Urinary bladder (tissue), 4 donors: ENCODE data around the gene GPR55. TPM values are rescaled to one million over a fixed set of nuclear protein-coding genes. Genes with fewer than 3 reads are reported as not detected.

Experiments
- DNase-seq: peaks from one replicate; pipeline ENCODE4 v3.0.0-alpha.2; 2015; ENCODE audit errors: extremely low spot score
- H3K27ac ChIP-seq: one replicate; pipeline ENCODE4 v1.5.1; 2013; ENCODE audit warnings: low read depth, mild to moderate bottlenecking, moderate library complexity
- H3K36me3 ChIP-seq: one replicate; pipeline ENCODE4 v1.6.1; 2013; ENCODE audit warnings: mild to moderate bottlenecking, moderate library complexity; ENCODE audit not compliant: insufficient read depth
- H3K4me1 ChIP-seq: one replicate; pipeline ENCODE4 v1.6.1; 2013; ENCODE audit warnings: mild to moderate bottlenecking, moderate library complexity; ENCODE audit not compliant: insufficient read depth
- H3K4me3 ChIP-seq: one replicate; pipeline ENCODE4 v1.5.1; 2013; ENCODE audit warnings: low read depth, low read length
- WGBS: extraction: QIAGEN DNeasy Blood & Tissue Kit; methylation state at CpG from one replicate; pipeline ENCODE4 v1.1.7; 2013; 5-methylcytosine and 5-hydroxymethylcytosine counted together
- polyA plus RNA-seq: library from polyadenylated mRNA; stranded (reverse); fragments of 200-250 nt; gene quantifications from one replicate; pipeline ENCODE4 v1.2.3, GENCODE V29; 2013
- total RNA-seq: library from RNA; depleted of rRNA; stranded (reverse); fragments of >200 nt; gene quantifications from one replicate; pipeline ENCODE4 v1.2.3, GENCODE V29; 2014
- donor health status: healthy with polysubstance abuse.
- donor health status: healthy.

Gene GPR55
- total and polyA plus RNA-seq, 2 donors: 0.05 to 0.22 TPM

DNA sequence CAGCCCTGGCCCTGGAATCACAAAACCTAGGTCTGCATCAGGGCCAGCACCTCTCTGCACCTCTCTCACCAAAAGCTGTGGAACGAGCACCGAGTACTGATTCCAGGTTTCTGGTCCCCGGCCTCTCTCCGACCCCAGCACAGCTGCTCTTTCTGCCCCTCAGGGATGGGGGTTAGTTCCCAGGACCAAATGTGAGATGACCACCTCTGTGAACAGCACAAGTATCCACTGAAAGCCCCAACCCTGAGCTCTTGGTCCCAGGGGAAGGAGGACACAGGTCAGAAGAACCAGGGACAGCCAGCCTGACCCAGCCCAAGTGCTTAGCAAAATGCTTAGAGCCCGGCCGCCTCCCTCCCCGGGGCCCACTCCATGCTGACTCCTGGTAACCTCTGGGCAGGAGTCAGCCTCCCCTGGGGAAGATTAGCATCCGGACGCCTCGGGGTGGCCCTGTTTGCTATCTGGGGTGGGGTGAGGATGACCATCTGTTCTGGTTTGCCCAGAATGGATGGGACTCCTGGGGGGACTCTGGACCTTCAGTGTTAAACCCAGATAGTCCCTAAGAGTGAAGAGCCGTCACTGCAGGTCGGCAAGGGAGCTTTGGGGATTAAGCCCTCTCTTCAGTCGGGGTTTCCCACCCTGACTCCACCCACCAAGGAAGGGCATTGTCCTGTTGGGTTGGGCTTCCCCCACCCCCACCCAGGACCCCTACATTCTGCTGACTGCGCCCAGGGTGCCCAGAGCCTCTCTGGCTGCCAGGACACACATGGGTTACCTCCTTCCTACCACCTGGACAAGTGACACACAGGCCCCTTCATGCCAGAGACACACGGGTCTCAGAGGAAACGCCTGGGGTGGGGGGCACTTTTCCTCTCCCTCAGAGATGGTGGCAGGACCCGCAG is 9.4 kb upstream of the GPR55 start:
- 89% methylated on average over 17 of the region's 17 CpGs for WGBS
- Histone ChIP-seq H3K36me3 (no peaks in the 10 kb centered on the region), H3K4me1 (no peaks in the 10 kb centered on the region), H3K4me3 (no peak overlapping the region), H3K27ac (no peak overlapping the region)
- no peak for DNase-seq

DNA sequence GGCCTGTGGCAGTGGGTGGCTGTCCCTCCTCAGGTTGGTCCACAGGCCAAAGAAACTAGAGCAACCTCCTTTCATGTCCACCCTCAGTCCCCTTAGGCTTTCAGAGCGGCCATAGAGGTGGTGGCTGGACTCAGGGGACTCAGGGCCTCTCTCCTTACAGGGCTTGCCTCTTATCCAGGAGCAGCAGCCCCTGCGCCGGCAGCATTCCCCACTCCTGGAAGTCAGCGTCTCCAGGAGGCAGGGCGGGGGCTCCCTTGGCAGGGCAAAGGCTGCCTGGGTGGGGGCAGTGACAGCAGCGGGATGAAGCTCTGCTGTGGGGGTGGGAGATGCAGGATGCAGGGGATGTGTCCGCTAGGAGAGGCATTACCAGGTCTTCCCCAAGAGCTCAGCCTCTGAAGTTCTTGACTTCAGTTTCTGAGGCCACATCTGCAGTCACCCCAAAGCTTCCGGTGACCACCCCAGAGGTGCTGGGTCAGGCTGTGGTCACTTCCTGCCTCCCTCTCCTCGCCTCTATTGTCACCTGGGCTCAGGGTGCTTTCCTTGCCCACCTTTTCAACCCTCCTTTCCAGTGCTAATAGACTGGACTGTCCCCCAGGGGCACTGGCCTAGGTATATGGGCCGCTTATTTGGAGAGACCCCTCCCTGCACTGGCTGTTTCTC is 8.6 kb upstream of the GPR55 start:
- no peaks in the 10 kb centered on the region for H3K4me1 ChIP-seq
- DNase-seq: no peak
- H3K27ac ChIP-seq: no peak overlapping the region

GRCh38 chr2:230932556-230933511 is 7.8 kb upstream of the GPR55 start:
- peak; percentile 36 for DNase-seq
- Histone ChIP-seq H3K4me3 (no peak overlapping the region), H3K36me3 (no peaks in the 10 kb centered on the region), H3K27ac (no peak overlapping the region), H3K4me1 (no peaks in the 10 kb centered on the region)
- 52% methylated on average over 22 of the region's 22 CpGs for WGBS

More for the DNA sequence above, 8.6 kb upstream of the GPR55 start:
- Histone ChIP-seq H3K36me3 (no peaks in the 10 kb centered on the region), H3K4me3 (no peak overlapping the region)
- WGBS: 74% methylated on average over 10 of the region's 10 CpGs

DNA sequence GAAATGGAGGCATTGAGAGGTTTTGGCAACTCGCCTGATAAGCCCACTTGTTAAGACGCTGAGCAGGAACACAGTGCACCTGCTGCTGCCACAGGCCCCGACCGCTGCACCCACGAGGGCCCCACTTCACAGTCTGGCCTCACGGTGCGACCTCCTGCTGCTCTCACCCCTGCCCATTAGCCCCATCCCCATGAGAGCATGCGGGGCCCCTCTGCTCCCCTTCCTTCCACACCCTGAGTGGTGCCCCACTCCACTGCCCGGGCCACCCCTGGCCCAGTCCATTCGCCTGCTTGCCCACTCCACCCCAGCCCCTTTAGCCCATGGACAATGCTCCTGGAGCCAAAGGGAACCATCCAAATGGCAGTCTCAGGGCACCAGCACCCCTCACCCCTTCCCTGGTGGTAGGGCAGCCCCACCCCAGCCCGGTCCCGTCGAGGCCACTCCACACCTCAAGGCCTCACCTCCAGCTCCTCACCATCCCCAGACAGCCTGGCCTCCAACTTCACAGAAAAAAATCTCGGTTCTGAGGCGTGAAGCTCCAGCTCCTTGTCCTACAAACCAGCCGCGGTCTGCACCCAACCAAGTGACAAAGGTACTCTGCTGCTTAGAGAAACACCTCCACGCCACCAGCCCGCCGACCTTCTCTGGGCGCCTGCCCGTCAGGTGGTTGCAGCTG is 6.7 kb upstream of the GPR55 start:
- H3K4me3 ChIP-seq: no peak overlapping the region
- no peaks in the 10 kb centered on the region for H3K36me3 ChIP-seq
- DNase-seq: no peak
- WGBS: 88% methylated on average over 22 of the region's 22 CpGs
- no peak overlapping the region for H3K27ac ChIP-seq
- H3K4me1 ChIP-seq: no peaks in the 10 kb centered on the region

DNA sequence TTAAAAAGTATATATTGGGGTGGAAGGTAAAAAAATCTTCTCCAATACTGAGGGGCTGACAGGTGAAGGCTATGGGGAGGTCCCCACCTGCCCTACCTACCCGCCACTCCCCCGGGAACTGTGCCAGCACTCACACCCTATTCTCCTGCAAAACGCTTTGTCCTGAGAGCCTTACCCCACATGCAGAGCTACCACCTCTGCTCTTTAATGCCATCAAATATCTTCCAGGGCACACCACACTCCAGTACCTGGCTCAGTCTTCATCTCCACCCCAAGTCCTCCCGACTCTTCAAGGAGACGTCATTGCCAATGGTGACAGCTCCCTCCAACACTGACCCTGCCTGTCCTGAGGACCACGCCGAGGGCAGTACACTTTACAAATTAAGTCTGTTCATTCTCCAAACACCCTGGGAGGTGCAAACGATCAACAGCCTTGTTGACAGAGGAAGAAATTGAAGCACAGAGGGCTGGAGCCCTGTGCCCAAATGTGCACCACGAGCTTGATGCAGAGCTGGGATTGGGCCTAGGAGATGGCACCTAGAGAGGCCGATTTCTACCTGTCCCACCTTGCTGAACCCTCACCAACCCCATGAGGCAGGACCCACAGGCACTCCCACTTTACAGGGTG is 6.0 kb upstream of the GPR55 start:
- 90% methylated on average over 10 of the region's 10 CpGs for WGBS
- DNase-seq: no peak
- no peaks in the 10 kb centered on the region for H3K4me1 ChIP-seq
- no peak overlapping the region for H3K4me3 ChIP-seq
- no peaks in the 10 kb centered on the region for H3K36me3 ChIP-seq
- no peak overlapping the region for H3K27ac ChIP-seq

DNA sequence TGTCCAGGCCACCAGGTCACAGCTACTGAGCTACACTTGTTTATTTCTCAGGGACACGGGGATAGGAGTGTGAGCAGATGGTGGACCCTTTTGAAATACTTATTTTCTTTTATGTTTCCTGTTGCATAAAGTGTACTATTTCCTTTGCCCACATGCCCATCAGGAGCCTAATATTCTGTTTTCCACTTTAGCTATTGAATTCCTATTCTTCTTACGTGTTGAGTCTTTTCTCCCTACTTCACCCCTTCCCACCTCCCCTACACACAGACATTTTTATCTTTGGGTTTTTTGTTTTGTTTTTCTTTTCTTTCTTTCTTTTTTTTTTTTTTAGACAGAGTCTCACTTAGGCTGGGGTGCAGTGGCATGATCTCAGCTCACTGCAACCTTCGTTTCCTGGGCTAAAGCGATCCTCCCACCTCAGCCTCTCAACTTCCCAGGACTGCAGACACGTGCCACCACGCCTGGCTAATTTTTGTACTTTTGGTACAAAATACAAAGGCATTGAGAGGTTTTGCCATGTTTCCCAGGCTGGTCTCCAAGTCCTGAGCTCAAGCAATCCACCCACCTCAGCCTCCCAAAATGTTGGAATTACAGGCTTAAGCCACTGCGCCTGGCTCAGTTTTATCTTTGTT is 5.2 kb upstream of the GPR55 start:
- no peak for DNase-seq
- Histone ChIP-seq H3K4me3 (no peak overlapping the region), H3K27ac (no peak overlapping the region), H3K4me1 (no peaks in the 10 kb centered on the region), H3K36me3 (no peaks in the 10 kb centered on the region)
- WGBS: 74% methylated on average over 7 of the region's 7 CpGs

DNA sequence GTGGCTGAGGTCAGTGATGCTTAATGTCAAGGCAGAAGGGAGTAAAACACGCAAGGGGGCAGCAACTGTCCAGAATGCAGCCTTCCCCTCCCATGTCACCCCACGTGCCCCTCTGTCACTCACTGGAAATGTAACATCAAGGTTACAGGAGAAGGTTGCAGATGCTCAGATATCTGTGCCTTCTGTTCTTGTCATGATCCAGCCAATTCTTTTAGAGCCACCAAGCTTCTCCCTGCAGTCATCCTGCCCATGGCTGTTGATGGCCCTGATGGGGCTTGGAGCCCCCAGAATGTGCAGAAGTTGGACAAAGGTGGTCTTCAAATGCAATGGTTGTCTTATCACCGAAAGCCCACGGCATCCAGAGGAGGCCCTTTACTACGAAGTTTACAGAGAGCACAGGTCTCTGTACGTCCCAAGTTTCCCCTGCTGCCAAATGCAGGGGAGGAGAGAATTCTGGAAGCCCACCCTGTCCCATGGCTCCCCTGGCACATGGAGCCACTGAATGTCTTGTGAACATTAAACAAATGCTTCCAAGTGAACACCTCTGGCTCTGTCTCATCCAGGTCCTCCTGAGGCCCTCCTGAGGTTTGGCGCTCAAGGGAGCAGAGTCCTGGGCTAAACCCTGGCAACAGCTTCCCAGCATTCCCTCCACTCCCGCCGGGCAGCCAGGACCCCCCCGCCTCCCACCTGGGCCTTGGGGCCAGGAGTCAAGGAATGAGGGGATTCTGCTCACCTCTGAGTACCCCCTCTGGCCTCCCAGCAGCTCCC is 4.5 kb upstream of the GPR55 start:
- 81% methylated on average over 10 of the region's 10 CpGs for WGBS
- no peaks in the 10 kb centered on the region for H3K4me1 ChIP-seq
- H3K27ac ChIP-seq: no peak overlapping the region
- no peak overlapping the region for H3K4me3 ChIP-seq
- no peaks in the 10 kb centered on the region for H3K36me3 ChIP-seq
- no peak for DNase-seq

- no peak for DNase-seq
- H3K27ac ChIP-seq: no peak overlapping the region
- no peaks in the 10 kb centered on the region for H3K36me3 ChIP-seq
- no peak overlapping the region for H3K4me3 ChIP-seq
- no peaks in the 10 kb centered on the region for H3K4me1 ChIP-seq
- WGBS: 88% methylated on average over 12 of the region's 12 CpGs
Measured at GRCh38 chr2:230928701-230929380, 3.8 kb upstream of the GPR55 start.

DNA sequence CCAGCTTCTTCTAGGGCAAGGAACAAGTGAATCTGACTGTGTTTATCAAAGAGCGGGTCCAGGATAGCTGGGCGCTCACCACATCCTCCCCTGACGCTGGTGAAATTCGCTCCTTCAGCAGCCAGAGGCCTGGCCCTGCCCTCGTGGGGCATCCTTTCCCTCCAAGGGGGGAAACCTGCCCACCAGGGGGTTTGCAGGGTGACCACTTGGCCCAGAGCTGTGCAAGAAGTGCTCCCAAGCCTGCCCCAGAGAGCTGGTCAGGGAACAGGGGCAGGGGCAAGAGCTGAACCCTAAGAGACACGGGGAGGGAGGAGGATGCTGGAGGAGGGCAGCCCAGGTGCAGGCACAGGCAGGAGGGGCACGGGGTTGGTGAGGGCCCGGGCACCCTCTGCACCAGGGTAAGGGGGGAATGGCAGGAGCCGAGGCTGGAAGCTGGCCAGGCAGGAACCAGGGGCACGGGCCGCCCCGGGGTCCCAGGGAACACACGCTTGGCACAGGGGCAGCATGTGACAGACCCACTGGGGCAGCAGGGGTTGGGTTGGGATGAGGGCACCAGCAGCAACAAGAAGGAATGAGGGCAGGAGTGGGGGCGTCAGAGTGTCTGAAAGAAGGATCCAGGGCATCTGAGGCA is 2.8 kb upstream of the GPR55 start:
- no peaks in the 10 kb centered on the region for H3K36me3 ChIP-seq
- H3K4me3 ChIP-seq: no peak overlapping the region
- no peak for DNase-seq
- H3K4me1 ChIP-seq: no peaks in the 10 kb centered on the region
- H3K27ac ChIP-seq: no peak overlapping the region
- WGBS: 89% methylated on average over 14 of the region's 14 CpGs

GRCh38 chr2:230925879-230926765 is 1.1 kb upstream of the GPR55 start:
- H3K4me1 ChIP-seq: no peaks in the 10 kb centered on the region
- H3K4me3 ChIP-seq: no peak overlapping the region
- DNase-seq: no peak
- no peak overlapping the region for H3K27ac ChIP-seq
- H3K36me3 ChIP-seq: no peaks in the 10 kb centered on the region
- 88% methylated on average over 11 of the region's 11 CpGs for WGBS
